NCI-H1436 (cell line): ENCODE data around the gene RNF125.
"Not testable (repeated sequence)": the region's sequence is repeated elsewhere in the genome, so short reads cannot be mapped to it uniquely, and the experiment has no call there.

Experiments used
- DNase-seq: peaks from one replicate; lab custom pipeline; 2025; lab: John Stamatoyannopoulos, UW

Gene RNF125

GRCh38 chr18:32025744-32026143 is 7.1 kb downstream of the RNF125 start:
- no peak for DNase-seq

DNA sequence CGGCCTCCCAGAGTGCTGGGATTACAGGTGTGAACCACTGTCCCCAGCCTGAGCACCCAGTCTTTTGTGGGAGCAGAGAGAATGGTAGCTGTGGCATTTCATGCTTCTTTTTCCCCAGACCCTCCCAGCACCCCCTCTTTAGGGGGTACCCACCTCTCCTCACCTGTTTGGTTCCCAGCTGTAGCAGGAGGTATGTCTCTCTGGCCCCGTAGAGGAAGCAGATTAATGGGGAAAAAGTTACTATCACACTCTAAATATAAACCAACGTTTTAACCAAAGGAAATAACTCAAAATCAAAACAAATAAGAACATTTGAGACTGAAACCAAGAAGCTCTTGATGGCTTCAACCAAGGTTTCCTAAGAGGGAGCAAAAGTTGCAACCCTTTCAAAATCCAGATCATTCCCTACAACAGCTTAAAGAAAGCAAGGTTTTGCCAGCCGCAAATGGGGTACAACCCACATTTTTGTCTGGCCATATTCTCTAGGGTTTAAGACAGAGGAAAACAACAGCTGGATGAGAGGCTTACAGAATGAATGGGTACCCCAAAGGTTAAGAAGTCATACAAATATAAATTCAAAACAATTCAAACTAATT is 8.0 kb downstream of the RNF125 start:
- no peak for DNase-seq

- DNase-seq: no peak
Observed at GRCh38 chr18:32029558-32029957, 10.9 kb downstream of the RNF125 start.

DNA sequence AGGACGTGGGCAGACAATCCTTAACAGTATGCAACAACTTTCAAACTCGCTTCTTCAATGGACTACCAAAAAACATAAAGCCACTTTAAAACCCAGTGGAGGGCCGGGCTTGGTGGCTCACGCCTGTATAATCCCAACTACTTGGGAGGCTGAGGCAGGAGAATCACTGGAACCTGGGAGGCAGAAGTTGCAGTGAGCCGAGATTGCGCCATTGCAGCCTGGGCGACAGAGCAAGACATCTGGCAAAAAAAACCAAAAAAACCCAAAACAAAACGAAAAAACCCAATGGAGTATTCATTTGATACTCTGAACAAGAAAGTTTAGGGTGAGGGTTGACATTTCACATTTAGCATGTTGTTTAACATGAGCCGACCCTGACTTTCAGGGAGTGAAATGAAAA is 14.0 kb downstream of the RNF125 start:
- DNase-seq: no peak

DNA sequence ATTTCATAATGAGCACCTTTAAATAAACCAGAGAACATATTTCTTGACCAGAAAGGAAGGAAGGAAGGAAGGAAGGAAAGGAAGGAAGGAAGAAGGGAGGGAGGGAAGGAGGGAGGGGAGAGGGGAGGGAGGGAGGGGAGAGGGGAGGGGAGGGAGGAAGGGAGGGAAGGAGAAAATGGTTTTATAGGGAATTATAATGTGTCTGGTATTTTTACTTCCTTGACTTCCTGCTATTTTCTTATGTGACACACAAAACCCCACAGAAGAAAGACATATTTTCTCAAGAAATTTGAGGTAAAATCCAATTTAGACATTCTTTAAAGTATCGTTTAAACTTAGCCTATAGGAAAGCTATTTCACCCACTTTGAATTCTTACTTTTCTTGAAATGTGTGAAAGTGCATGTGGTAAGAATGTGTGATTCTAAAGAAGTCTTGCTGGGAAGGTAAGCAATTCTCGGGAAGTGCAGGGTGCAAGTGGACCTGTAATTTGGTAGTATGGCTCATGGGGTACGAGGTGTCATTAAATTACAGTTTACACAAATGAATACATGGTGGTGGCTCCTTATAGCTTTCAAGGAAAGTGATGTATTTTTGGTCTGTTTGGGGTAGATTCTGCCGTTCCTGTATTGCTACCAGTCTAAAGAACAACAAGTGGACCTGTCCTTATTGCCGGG is 18.0 kb downstream of the RNF125 start:
- no peak for DNase-seq

- no peak for DNase-seq
Observed at GRCh38 chr18:32037616-32038015, 19.0 kb downstream of the RNF125 start.

DNA sequence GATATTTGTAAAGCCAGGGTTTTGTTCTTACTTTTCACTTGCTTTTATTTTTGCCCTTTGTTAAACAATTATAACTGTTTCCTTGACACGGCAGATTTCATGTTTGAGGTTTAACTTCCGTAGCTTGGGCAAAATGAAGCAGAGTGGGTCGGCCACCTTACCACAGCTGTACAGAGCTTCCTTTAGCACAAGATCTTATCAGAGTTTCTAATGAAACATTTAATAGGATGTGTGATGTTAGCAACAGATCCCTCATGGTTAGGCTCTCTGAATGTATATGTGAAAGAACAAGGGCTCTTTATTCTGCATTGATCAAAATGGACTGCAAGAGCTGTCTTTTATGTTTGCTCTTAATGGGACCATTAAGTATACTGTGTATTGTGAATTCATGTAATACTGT is 22.3 kb downstream of the RNF125 start:
- DNase-seq: no peak

DNA sequence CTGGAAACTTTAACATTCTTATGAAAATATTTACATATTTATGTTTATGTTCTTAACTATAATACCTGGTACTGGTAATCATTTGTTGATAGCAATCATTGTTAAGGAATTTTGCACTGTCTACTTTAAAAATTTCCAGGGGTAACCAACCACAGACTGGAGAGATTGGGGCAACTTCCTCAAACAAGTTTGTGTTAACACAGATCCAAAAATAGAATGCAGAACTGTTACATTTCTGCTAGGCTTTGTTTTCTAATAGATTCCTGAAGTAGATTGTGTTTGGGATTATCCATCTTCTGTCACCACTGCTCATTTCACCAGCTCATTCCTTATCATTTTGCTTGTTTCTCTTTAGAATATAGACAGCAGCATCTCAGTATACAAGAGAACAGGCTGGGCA is 23.7 kb downstream of the RNF125 start:
- no peak for DNase-seq

GRCh38 chr18:32048507-32049091 is 30.0 kb downstream of the RNF125 start:
- DNase-seq: no peak

DNA sequence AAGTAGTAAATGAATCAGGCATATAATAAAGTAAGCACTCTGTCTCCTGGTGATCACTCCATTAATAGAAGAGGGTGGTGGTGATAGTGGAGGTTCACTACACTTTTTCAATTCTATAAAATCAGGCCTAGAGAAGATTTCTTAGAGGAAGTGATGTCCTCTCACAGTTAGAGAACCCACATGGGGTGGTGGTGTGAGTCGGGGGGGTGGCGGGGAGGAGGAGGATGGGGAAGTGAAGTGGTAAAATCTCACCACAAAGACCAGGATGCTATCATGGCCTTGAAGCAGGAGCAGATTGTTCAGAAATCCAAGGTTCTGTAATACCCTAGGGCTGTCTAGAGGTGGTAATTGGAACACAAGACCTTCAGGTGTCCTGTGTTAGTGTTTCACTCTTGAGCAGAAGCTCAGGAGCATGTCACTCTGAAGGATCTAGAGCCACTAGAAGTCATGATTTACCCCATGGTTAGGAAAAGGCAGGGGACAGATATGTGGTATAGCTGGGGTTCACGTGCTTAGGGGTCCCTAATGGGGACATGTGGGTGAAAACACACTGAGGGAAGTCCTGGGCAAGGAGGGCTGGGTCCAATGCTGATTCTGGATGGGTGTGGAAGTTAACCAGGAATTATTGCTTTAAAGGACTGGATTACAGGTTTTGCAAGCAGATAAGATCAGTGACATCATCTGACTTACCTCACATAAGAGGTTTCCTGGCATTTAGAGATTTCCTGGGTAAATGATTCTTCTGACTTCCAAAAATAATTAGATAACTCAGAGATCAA is 31.0 kb downstream of the RNF125 start:
- no peak for DNase-seq

DNA sequence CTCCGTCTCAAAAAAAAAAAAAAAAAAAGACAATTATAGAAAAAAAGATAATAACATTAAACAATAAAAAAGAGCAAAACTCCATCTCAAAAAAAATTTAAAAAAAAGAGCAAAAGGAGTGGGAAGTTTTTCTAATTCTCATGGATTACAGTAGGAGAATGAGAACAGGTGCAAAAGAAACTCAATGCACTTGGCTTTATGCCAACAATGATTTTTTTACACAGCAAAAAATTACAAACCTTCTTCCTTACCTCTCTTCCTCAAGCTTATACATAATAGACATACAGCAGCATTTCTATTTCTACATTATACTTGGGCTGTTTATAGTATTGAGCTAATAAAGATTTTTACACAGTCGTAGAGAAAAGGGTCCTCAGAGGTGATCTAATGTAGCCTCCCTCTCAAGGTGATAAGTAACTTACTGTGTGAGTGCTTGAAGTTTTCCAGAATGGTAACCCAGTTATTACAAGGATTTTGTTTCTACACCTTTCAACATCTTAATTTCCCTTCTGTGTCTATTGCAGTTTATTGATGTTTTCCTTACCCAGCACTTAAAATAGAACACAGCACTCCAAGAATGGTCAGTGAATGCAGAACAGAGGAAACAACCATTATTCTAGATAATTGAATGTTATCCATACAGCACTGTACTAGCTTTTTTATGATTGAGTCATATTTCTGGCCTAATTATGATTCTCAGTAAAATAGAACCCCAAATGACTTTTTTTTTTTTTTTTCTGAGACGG is 38.2 kb downstream of the RNF125 start:
- DNase-seq: no peak

GRCh38 chr18:32057624-32058165 is 39.1 kb downstream of the RNF125 start:
- no peak for DNase-seq

GRCh38 chr18:32060026-32060425 is 41.4 kb downstream of the RNF125 start:
- no peak for DNase-seq

DNA sequence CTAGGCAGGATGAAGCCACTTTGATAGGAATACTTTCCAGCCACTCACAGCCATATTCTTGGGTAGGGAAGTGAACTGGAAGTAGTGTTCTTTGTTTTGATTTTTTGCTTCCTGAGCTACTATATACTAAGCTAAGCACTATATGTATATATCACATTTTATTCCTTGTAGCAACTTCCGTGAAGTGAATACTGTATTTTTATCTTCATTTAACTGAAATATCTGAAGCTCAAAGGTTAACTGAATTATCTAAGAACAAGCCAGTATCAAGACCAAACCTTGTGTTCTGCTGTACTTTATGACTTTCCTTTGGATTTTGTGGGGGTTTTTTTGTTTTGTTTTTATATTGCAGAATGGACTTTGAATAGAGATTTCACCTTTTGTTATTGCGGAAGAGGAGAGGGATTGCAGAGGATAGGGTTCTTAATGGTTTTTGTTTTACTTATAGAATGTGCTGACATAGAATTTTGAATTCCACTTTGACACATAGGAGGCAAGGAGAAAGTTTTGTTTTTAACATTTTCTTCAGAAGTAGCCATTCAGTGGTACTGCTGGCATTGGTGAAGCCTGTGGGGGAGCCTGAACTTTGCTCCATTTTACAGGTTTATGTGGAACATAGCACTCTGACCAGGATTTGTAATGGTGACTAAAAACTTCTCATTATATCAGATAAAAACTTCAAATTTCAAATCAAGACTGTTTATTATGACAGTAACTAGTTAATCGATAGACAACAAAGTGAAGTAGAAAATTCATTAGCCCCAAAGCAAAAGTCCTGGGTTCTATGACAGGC is 48.9 kb downstream of the RNF125 start:
- no peak for DNase-seq

GRCh38 chr18:32072321-32072720 is 53.7 kb downstream of the RNF125 start:
- DNase-seq: no peak

GRCh38 chr18:32074206-32074605 is 55.6 kb downstream of the RNF125 start:
- DNase-seq: no peak

- no peak for DNase-seq
Observed at GRCh38 chr18:32078845-32079244, 60.2 kb downstream of the RNF125 start.

DNA sequence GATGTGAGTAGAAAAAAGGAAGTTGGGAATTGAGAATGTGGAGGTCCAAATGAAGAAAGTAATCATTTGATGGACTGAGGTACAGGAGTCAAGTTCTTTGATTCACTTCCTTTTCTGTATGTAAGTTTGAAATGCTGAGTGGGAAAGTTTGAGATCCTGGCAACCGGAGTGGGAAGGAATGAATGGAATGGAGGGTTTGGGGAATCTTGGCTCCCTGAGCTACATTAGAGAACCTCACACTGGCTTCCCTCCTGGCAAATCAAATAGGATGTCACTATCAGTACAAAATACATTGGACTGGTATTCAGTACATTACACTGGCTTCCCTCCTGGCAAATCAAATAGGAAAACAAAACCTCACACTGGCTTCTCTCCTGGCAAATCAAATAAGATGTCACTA is 63.3 kb downstream of the RNF125 start:
- no peak for DNase-seq

DNA sequence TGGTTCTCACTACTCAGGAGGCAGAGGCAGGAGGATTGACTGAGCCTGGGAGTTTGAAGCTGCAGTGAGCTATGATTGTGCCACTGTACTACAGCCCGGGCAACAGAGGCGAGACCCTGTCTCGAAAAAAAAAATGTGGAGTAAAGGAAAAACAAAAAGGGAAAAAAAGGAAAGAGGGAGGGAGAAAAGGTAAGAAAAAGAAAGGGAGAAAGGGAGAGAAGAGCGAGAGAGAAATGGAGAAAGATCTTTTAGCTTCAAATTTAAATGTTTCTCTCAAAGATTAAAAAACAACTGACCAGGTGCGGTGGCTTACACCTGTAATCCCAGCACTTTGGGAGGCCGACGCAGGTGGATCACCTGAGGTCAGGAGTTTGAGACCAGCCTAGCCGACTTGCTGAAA is 65.2 kb downstream of the RNF125 start:
- DNase-seq: no peak

GRCh38 chr18:32086881-32087280 is 68.3 kb downstream of the RNF125 start:
- no peak for DNase-seq

DNA sequence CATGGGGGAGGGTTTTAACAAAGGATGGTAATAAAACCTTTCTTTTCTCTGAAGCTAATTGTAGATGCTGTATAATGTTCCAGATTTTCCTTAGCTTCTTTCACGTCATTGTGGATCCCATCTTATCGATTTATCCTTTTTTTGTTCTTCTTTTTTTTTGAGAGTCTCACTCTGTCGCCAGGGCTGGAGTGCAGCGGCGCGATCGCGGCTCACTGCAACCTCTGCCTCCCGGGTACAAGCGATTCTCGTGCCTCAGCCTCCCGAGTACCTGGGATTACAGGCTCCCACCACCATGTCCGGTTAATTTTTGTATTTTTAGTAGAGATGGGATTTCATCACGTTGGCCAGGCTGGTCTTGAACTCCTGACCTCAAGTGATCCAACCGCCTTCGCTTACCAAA is 72.2 kb downstream of the RNF125 start:
- not testable (repeated sequence) for DNase-seq
